HL-60 (cell line): ENCODE measurements around the gene USP10.

Experiments used
- DNase-seq, 2 experiments: peaks; one replicate each; pipeline ENCODE4 v3.0.0-alpha.2; 2010 to 2020; ENCODE audit warnings: low read depth in 1 of 2, low spot score in 1 of 2
- H3K27ac ChIP-seq: fragments of 250-450 bp; sonication (Bioruptor Pico); replicated peaks from 2 replicates; pipeline ENCODE4 v1.5.1; 2020; ENCODE audit warnings: mild to moderate bottlenecking, moderate library complexity
- H3K27me3 ChIP-seq: fragments of 250-450 bp; sonication (Bioruptor Pico); 2 replicates; pipeline ENCODE4 v1.5.1; 2021; ENCODE audit warnings: mild to moderate bottlenecking, moderate library complexity; ENCODE audit not compliant: insufficient read depth, poor library complexity, severe bottlenecking
- H3K4me3 ChIP-seq: replicated peaks from 2 replicates; pipeline ENCODE4 v1.5.1; 2011; ENCODE audit warnings: mild to moderate bottlenecking, control low read depth, low read length; ENCODE audit not compliant: insufficient read depth
- GABPA ChIP-seq: IDR thresholded peaks from 2 replicates; pipeline ENCODE4 v1.6.1; 2012; ENCODE audit warnings: low read depth
- POLR2AphosphoS5 ChIP-seq: IDR thresholded peaks from 2 replicates; pipeline ENCODE4 v1.6.1; 2012; ENCODE audit warnings: low read depth
- REST ChIP-seq: IDR thresholded peaks from 2 replicates; pipeline ENCODE4 v1.6.1; 2012; ENCODE audit warnings: low read depth; ENCODE audit not compliant: insufficient replicate concordance
- SPI1 ChIP-seq: IDR thresholded peaks from 2 replicates; pipeline ENCODE4 v1.6.1; 2012; ENCODE audit warnings: low read depth, mild to moderate bottlenecking, borderline replicate concordance
- TF ChIP-seq, protein P1 (sequence below): IDR thresholded peaks from one replicate; pipeline ENCODE4 v1.5.1; 2011; ENCODE audit warnings: low read length, control low read depth, inconsistent platforms; ENCODE audit not compliant: insufficient read depth

Gene USP10

DNA sequence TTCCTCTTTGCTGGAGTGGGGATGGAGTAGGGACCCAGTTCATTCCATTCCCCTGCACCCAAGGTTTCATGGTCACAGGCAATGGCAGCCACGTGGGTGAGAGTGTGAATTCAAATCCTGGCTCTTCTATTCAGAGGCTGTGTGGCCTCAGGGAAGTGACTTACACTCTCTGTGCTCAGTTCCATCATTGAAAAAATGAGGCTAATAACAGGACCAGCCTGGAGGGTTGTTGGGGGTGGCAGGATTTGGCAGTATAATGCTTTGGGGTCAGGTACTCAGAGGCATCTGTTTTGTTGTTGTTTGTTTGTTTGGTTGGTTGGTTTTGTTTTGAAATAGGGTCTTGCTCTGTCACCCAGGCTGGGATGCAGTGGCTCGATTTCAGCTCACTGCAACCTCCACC, 117.8 kb downstream of the USP10 start:
- DNase-seq: no peak
- no peak overlapping the region for H3K4me3 ChIP-seq
- no peak for TF ChIP-seq SPI1
- TF ChIP-seq GABPA: no peak
- no peak for TF ChIP-seq POLR2AphosphoS5
- TF ChIP-seq REST: no peak
- TF ChIP-seq, protein P1, sequence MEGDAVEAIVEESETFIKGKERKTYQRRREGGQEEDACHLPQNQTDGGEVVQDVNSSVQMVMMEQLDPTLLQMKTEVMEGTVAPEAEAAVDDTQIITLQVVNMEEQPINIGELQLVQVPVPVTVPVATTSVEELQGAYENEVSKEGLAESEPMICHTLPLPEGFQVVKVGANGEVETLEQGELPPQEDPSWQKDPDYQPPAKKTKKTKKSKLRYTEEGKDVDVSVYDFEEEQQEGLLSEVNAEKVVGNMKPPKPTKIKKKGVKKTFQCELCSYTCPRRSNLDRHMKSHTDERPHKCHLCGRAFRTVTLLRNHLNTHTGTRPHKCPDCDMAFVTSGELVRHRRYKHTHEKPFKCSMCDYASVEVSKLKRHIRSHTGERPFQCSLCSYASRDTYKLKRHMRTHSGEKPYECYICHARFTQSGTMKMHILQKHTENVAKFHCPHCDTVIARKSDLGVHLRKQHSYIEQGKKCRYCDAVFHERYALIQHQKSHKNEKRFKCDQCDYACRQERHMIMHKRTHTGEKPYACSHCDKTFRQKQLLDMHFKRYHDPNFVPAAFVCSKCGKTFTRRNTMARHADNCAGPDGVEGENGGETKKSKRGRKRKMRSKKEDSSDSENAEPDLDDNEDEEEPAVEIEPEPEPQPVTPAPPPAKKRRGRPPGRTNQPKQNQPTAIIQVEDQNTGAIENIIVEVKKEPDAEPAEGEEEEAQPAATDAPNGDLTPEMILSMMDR: no peak
- H3K27ac ChIP-seq: no peak overlapping the region
- peaks cover 2% of the 10 kb centered on the region for H3K27me3 ChIP-seq

GRCh38 chr16:84818133-84818532, 118.3 kb downstream of the USP10 start:
- TF ChIP-seq POLR2AphosphoS5 (no peak), REST (no peak), SPI1 (no peak), GABPA (no peak)
- TF ChIP-seq, protein P1: no peak
- Histone ChIP-seq H3K4me3 (no peak overlapping the region), H3K27me3 (peaks cover 2% of the 10 kb centered on the region), H3K27ac (no peak overlapping the region)
- no peak for DNase-seq

DNA sequence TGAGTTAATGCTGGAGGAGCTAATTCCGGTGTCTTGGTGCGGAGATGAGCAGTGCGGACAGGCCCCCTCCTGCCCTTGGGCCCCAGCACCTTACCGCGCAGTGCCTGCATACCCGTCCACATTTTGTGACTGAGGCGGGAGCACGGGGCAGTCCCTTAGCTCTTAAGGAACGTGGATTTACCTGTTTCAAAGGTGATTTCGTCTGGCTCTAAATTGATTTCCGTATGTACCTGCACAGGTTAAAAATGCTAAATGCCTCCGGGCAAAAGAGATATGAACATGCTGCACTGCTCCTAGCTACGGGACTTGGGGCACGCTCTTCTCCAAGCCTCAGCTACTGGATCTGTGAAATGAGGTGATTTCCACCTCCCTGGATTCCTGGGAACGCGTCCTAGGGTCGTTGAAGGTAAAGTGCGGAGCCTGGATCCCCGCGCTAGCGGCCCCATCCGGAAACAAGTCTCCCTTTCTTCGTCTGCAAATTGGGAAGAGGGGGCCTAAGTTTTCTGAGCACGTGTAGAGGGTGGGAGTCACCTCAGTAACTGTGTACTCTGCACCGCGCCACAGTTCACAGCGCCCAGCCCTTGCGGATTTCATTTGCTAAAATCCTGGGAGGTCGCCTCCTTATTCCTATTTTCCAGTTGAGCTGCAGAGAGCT, 119.3 kb downstream of the USP10 start:
- Histone ChIP-seq H3K4me3 (peak overlapping the region; percentile 31), H3K27ac (no peak overlapping the region), H3K27me3 (peaks cover 2% of the 10 kb centered on the region)
- no peak for DNase-seq
- no peak for TF ChIP-seq POLR2AphosphoS5
- no peak for TF ChIP-seq GABPA
- no peak for TF ChIP-seq SPI1
- TF ChIP-seq, protein P1: no peak
- no peak for TF ChIP-seq REST
